HG02981 (cell line): ENCODE measurements around the gene SLC23A3.
A peak's percentile ranks its signal among the peaks of the same experiment; 100 is the strongest.
"Not testable (repeated sequence)": the region's sequence is repeated elsewhere in the genome, so short reads cannot be mapped to it uniquely, and the experiment has no call there.

Experiments used
- ATAC-seq: cut with Tn5 transposase; IDR thresholded peaks from one replicate; pipeline ENCODE4 v1.9.1; 2021; ENCODE audit warnings: mild to moderate bottlenecking, moderate library complexity; ENCODE audit not compliant: unreplicated experiment

The SLC23A3 gene

GRCh38 chr2:219205165-219205538 lies 35.3 kb upstream of the SLC23A3 start:
- no peak for ATAC-seq

GRCh38 chr2:219204425-219205164 lies 34.8 kb upstream of the SLC23A3 start:
- ATAC-seq = no peak

- ATAC-seq = not testable (repeated sequence)
These were observed 31.5 kb upstream of the SLC23A3 start for GRCh38 chr2:219201331-219201730.

- not testable (repeated sequence) for ATAC-seq
These were observed 30.9 kb upstream of the SLC23A3 start for GRCh38 chr2:219200502-219201326.

GRCh38 chr2:219199470-219200211 lies 29.8 kb upstream of the SLC23A3 start:
- no peak for ATAC-seq

GRCh38 chr2:219198974-219199373 lies 29.1 kb upstream of the SLC23A3 start:
- ATAC-seq = no peak

- no peak for ATAC-seq
These were observed 27.6 kb upstream of the SLC23A3 start for GRCh38 chr2:219197388-219197787.

- ATAC-seq = no peak
These were observed 17.1 kb upstream of the SLC23A3 start for GRCh38 chr2:219186754-219187456.

- ATAC-seq = no peak
These were observed 14.3 kb upstream of the SLC23A3 start for GRCh38 chr2:219184121-219184520.

- no peak for ATAC-seq
These were observed 13.4 kb upstream of the SLC23A3 start for GRCh38 chr2:219183151-219183772.

- ATAC-seq = no peak
These were observed 12.7 kb upstream of the SLC23A3 start for GRCh38 chr2:219182331-219183150.

GRCh38 chr2:219181531-219181930 lies 11.7 kb upstream of the SLC23A3 start:
- no peak for ATAC-seq

- ATAC-seq = no peak
These were observed 11.1 kb upstream of the SLC23A3 start for GRCh38 chr2:219180961-219181360.

- ATAC-seq = no peak
These were observed 10.0 kb upstream of the SLC23A3 start for GRCh38 chr2:219179601-219180465.

- peak; percentile 6 for ATAC-seq
These were observed 8.7 kb upstream of the SLC23A3 start for GRCh38 chr2:219178377-219179175.

- ATAC-seq = peak; percentile 39
These were observed 7.9 kb upstream of the SLC23A3 start, which contains the start of gene RETREG2 for GRCh38 chr2:219177552-219178376. Gene RETREG2 (plus strand): TSS chr2:219178275. CDS start chr2:219178353, 78 bp downstream.
